Keratinocyte (primary cell): Measurements from ENCODE around the gene GRK5.

Experiments used
- CTCF ChIP-seq, 3 experiments: IDR thresholded peaks in 1 of 3; conservative IDR thresholded peaks in 1 of 3; optimal IDR thresholded peaks in 1 of 3; 2 replicates in 2 of 3; 3 replicates in 1 of 3; pipeline versions ENCODE3 to v1.5.1; 2011; ENCODE audit warnings: low read length in 3 of 3, mild to moderate bottlenecking in 3 of 3, moderate library complexity in 2 of 3, control low read depth in 1 of 3, inconsistent platforms in 1 of 3; ENCODE audit not compliant: insufficient read depth in 2 of 3; ENCODE audit errors: extremely low read depth in 1 of 3
- EZH2 ChIP-seq: IDR thresholded peaks from one replicate; pipeline ENCODE4 v1.6.1; 2012; ENCODE audit warnings: inconsistent platforms, mild to moderate bottlenecking, low read length, moderate library complexity

- TF ChIP-seq CTCF (optimal IDR thresholded peaks at IDR 0.05 in 1 of 3, IDR thresholded peaks at IDR 0.05 in 1 of 3, conservative IDR thresholded peaks at IDR 0.05 in 1 of 3; ENCODE audit: extremely low read depth in 1 of 3, insufficient read depth in 2 of 3, low read length in 3 of 3) (no peak), EZH2 (no peak)
Measured at GRCh38 chr10:119393019-119393418, 185.6 kb downstream of the GRK5 start.
